Lower leg skin (tissue), 3 donors: ENCODE results near the gene NDST4.

Experiments
- CTCF ChIP-seq, 3 donors: fragments of 450-650 bp; IDR thresholded peaks; one replicate each; pipeline ENCODE4 v1.5.1; 2016; ENCODE audit warnings: antibody characterized with exemption in 3 of 3, mild to moderate bottlenecking in 3 of 3, moderate library complexity in 2 of 3
- POLR2A ChIP-seq, 2 donors: fragments of 450-650 bp; IDR thresholded peaks; one replicate each; pipeline ENCODE4 v1.6.1; 2016 to 2017; ENCODE audit warnings: antibody characterized with exemption in 2 of 2, mild to moderate bottlenecking in 1 of 2, moderate library complexity in 1 of 2

GRCh38 chr4:115054836-115055235, 58.6 kb downstream of the NDST4 start:
- TF ChIP-seq CTCF (IDR thresholded peaks at IDR 0.05) (no peak), POLR2A (IDR thresholded peaks at IDR 0.05) (no peak)
